Naive thymus-derived CD4-positive, alpha-beta T cell (primary cell): ENCODE measurements around the gene TMEFF1. TPM values are rescaled to one million over a fixed set of nuclear protein-coding genes. Genes with fewer than 3 reads are reported as not detected.

Experiments used
- ATAC-seq: fragments of 150-1000 bp; cut with Tn5 transposase; 2 replicates; pipeline ENCODE4 v1.10.0; 2021; ENCODE audit warnings: mild to moderate bottlenecking, moderate library complexity
- CTCF ChIA-PET: fragments of 350-600 bp; sonication (Branson Sonifier 250); formaldehyde crosslinking; loops from one replicate; lab custom pipeline; 2021; ENCODE audit warnings: antibody characterized with exemption; lab: Charles Lee
- POLR2A ChIA-PET: fragments of 350-600 bp; sonication (Branson Sonifier 250); formaldehyde crosslinking; loops from one replicate; lab custom pipeline; 2021; ENCODE audit warnings: antibody characterized with exemption, inconsistent platforms; lab: Charles Lee
- DNase-seq, 9 donors: peaks; one replicate each; pipeline versions ENCODE4 v3.0.0 to v3.0.0-alpha.2; 2020 to 2022; ENCODE audit warnings: mixed read lengths in 1 of 9
- H3K27ac ChIP-seq: one replicate; pipeline ENCODE4 v1.7.0; 2013; ENCODE audit warnings: mild to moderate bottlenecking, low read depth, low read length, moderate library complexity
- H3K27me3 ChIP-seq, 2 donors: one replicate each; pipeline ENCODE4 v1.7.0; 2013; ENCODE audit warnings: low read length in 2 of 2, mild to moderate bottlenecking in 2 of 2, moderate library complexity in 2 of 2; ENCODE audit not compliant: control insufficient read depth in 2 of 2, insufficient read depth in 2 of 2
- H3K36me3 ChIP-seq, 3 experiments: 1 replicate in 2 of 3; 2 replicates in 1 of 3; pipeline ENCODE4 v1.7.0; 2013; ENCODE audit warnings: low read length in 3 of 3, mild to moderate bottlenecking in 3 of 3, moderate library complexity in 1 of 3; ENCODE audit not compliant: insufficient read depth in 3 of 3, control insufficient read depth in 2 of 3
- H3K4me1 ChIP-seq, 2 donors: one replicate each; pipeline ENCODE4 v1.7.0; 2013; ENCODE audit warnings: low read length in 2 of 2, mild to moderate bottlenecking in 2 of 2, moderate library complexity in 1 of 2; ENCODE audit not compliant: control insufficient read depth in 2 of 2, insufficient read depth in 2 of 2
- H3K4me3 ChIP-seq: 2 replicates; pipeline ENCODE4 v1.7.0; 2013; ENCODE audit warnings: mild to moderate bottlenecking, low read length
- H3K9me3 ChIP-seq, 3 experiments: 1 replicate in 2 of 3; 2 replicates in 1 of 3; pipeline ENCODE4 v1.7.0; 2013; ENCODE audit warnings: low read length in 3 of 3; ENCODE audit not compliant: control insufficient read depth in 2 of 3
- H3K27ac Mint-ChIP-seq, 9 donors: one replicate each; pipeline ENCODE4 v1.8.0; 2020 to 2022; ENCODE audit warnings: mixed read lengths in 9 of 9, mild to moderate bottlenecking in 8 of 9, moderate library complexity in 5 of 9, inconsistent platforms in 2 of 9
- H3K27me3 Mint-ChIP-seq, 5 donors: one replicate each; pipeline ENCODE4 v1.8.0; 2021 to 2022; ENCODE audit warnings: mixed read lengths in 5 of 5, mild to moderate bottlenecking in 1 of 5
- H3K36me3 Mint-ChIP-seq, 5 donors: one replicate each; pipeline ENCODE4 v1.8.0; 2020 to 2022; ENCODE audit warnings: mixed read lengths in 5 of 5, mild to moderate bottlenecking in 3 of 5, inconsistent platforms in 1 of 5
- H3K4me1 Mint-ChIP-seq, 7 donors: one replicate each; pipeline ENCODE4 v1.8.0; 2020 to 2022; ENCODE audit warnings: mixed read lengths in 7 of 7, mild to moderate bottlenecking in 3 of 7, inconsistent platforms in 1 of 7
- H3K4me3 Mint-ChIP-seq, 10 donors: one replicate each; pipeline ENCODE4 v1.8.0; 2020 to 2022; ENCODE audit warnings: mild to moderate bottlenecking in 10 of 10, mixed read lengths in 10 of 10, moderate library complexity in 6 of 10, inconsistent platforms in 2 of 10
- H3K9me3 Mint-ChIP-seq, 11 donors: one replicate each; pipeline ENCODE4 v1.8.0; 2020 to 2022; ENCODE audit warnings: mixed read lengths in 11 of 11, mild to moderate bottlenecking in 4 of 11, inconsistent platforms in 1 of 11, moderate library complexity in 1 of 11
- intact Hi-C, 2 donors: fragments of 100-400 bp; cut with micrococcal nuclease; formaldehyde crosslinking; loops; one replicate each; pipeline ENCODE4 v1.15.1; 2023
- polyA plus RNA-seq, 2 donors: library from polyadenylated mRNA; unstranded; fragments of 300-500 nt; fragmentation: Illumina TruSeq; gene quantifications; one replicate each; pipeline ENCODE4 v1.2.3, GENCODE V29; 2021
- total RNA-seq, 6 experiments: library from RNA in 5 of 6; stranded (reverse) in 5 of 6; gene quantifications; 1 replicate in 5 of 6; 2 replicates in 1 of 6; pipeline ENCODE4 v1.2.3 and lab custom pipeline; 2021 to 2026

TMEFF1 gene
- under 1 TPM in 2 of 5 experiments, not detected in 3; 0.27 to 0.56 TPM for total RNA-seq
- not detected for polyA plus RNA-seq
- total RNA-seq (lab: John Stamatoyannopoulos, UW), result not detected

- H3K9me3 ChIP-seq, result no peaks in the 10 kb centered on the region
- DNase-seq (peak in 8 of 9 donors; percentile 17 to 60 (median 26)), ATAC-seq (peak; percentile 83)
- no peaks in the 10 kb centered on the region for H3K27me3 ChIP-seq
- intact Hi-C loops, result no loop called here
- H3K4me3 ChIP-seq, result peak within 1 kb of the TSS; percentile 35
- Mint-ChIP-seq H3K4me3 (peak within 1 kb of the TSS; percentile 60 to 87 (median 76)), H3K36me3 (peaks cover 0 to 7% (median 0%) of the 10 kb centered on the region in 5 donors), H3K9me3 (peaks cover 0 to 2% (median 0%) of the 10 kb centered on the region in 11 donors), H3K27me3 (peaks cover 38 to 61% (median 51%) of the 10 kb centered on the region in 5 donors), H3K4me1 (peaks cover 0 to 12% (median 6%) of the 10 kb centered on the region in 7 donors), H3K27ac (no peak within 1 kb of the TSS)
- ChIA-PET CTCF (interaction anchor here (0.7 kb wide), 1 partner anchor 14 kb away, joined by 3 read pairs; no protein-coding TSS in a partner anchor), POLR2A (no interaction called here)
- no peaks in the 10 kb centered on the region for H3K4me1 ChIP-seq
- H3K36me3 ChIP-seq, result no peaks in the 10 kb centered on the region
- no peak within 1 kb of the TSS for H3K27ac ChIP-seq
Observed at GRCh38 chr9:100472788-100473275, at the start of gene TMEFF1. Gene TMEFF1, plus strand, starts transcription at chr9:100473149. Its CDS starts 396 bp downstream, at chr9:100473545.

GRCh38 chr9:100425758-100426157, 47.2 kb upstream of the TMEFF1 start:
- intact Hi-C loops, result loop anchor here (1.0 to 5.0 kb wide), 8 partner anchors 13 to 1203 kb away; partner anchors contain the start of genes ALG2 (in 1 of the 2), MRPL50 (in 1 of the 2), NR4A3 (in 1 of the 2) and SEC61B (in 1 of the 2)
- Mint-ChIP-seq H3K9me3 (peaks cover 0 to 2% (median 0%) of the 10 kb centered on the region in 11 donors), H3K36me3 (peaks cover 0 to 4% (median 0%) of the 10 kb centered on the region in 5 donors), H3K4me3 (peak overlapping the region; percentile 90 to 99 (median 96)), H3K4me1 (peaks cover 22 to 44% (median 38%) of the 10 kb centered on the region in 7 donors), H3K27ac (peak overlapping the region in 7 of 9 donors; percentile 90 to 94 (median 93)), H3K27me3 (peaks cover 0 to 21% (median 3%) of the 10 kb centered on the region in 5 donors)
- Histone ChIP-seq H3K27me3 (no peaks in the 10 kb centered on the region), H3K4me1 (peaks cover 7 to 8% of the 10 kb centered on the region in 2 donors), H3K4me3 (no peak overlapping the region), H3K36me3 (no peaks in the 10 kb centered on the region), H3K9me3 (no peaks in the 10 kb centered on the region), H3K27ac (no peak overlapping the region)
- ChIA-PET POLR2A (interaction anchor here (1.3 kb wide), 1 partner anchor 73 kb away, joined by 4 read pairs; the partner anchor contains the start of gene TEX10), CTCF (no interaction called here)
- DNase-seq, result no peak
- no peak for ATAC-seq

GRCh38 chr9:100426189-100426529, 46.8 kb upstream of the TMEFF1 start:
- ChIA-PET CTCF (no interaction called here), POLR2A (interaction anchor here (1.3 kb wide), 1 partner anchor 74 kb away, joined by 4 read pairs; the partner anchor contains the start of gene TEX10)
- ATAC-seq (no peak), DNase-seq (no peak)
- no peaks in the 10 kb centered on the region for H3K36me3 ChIP-seq
- H3K4me3 ChIP-seq, result peak overlapping the region; percentile 68
- H3K4me1 Mint-ChIP-seq, result peaks cover 22 to 44% (median 38%) of the 10 kb centered on the region in 7 donors
- H3K4me1 ChIP-seq, result peaks cover 7 to 8% of the 10 kb centered on the region in 2 donors
- peak overlapping the region in 8 of 9 donors; percentile 90 to 98 (median 94) for H3K27ac Mint-ChIP-seq
- peak overlapping the region; percentile 90 to 99 (median 96) for H3K4me3 Mint-ChIP-seq
- no peaks in the 10 kb centered on the region for H3K9me3 ChIP-seq
- peaks cover 0 to 2% (median 0%) of the 10 kb centered on the region in 11 donors for H3K9me3 Mint-ChIP-seq
- intact Hi-C loops, result loop anchor here (1.0 to 5.0 kb wide), 8 partner anchors 12 to 1204 kb away; partner anchors contain the start of genes ALG2 (in 1 of the 2), MRPL50 (in 1 of the 2), NR4A3 (in 1 of the 2) and SEC61B (in 1 of the 2)
- peaks cover 0 to 21% (median 3%) of the 10 kb centered on the region in 5 donors for H3K27me3 Mint-ChIP-seq
- H3K27me3 ChIP-seq, result no peaks in the 10 kb centered on the region
- peak overlapping the region; percentile 68 for H3K27ac ChIP-seq
- peaks cover 0 to 4% (median 0%) of the 10 kb centered on the region in 5 donors for H3K36me3 Mint-ChIP-seq

GRCh38 chr9:100426530-100427365, 46.2 kb upstream of the TMEFF1 start, which contains the start of gene MSANTD3:
Gene MSANTD3, plus strand, starts transcription at chr9:100427143. Its CDS starts 14,796 bp downstream, at chr9:100441939.
- intact Hi-C loops, result loop anchor here (1.0 to 5.0 kb wide), 8 partner anchors 12 to 1204 kb away; partner anchors contain the start of genes TEX10 (in 2 of the 2), ALG2 (in 1 of the 2), MRPL50 (in 1 of the 2) and NR4A3 (in 1 of the 2)
- Histone ChIP-seq H3K36me3 (no peaks in the 10 kb centered on the region), H3K27ac (peak within 1 kb of the TSS; percentile 68), H3K9me3 (no peaks in the 10 kb centered on the region), H3K4me1 (peaks cover 7 to 8% of the 10 kb centered on the region in 2 donors), H3K4me3 (peak within 1 kb of the TSS; percentile 73), H3K27me3 (no peaks in the 10 kb centered on the region)
- H3K27ac Mint-ChIP-seq, result peak within 1 kb of the TSS; percentile 84 to 98 (median 93)
- DNase-seq (peak; percentile 22 to 67 (median 41)), ATAC-seq (peak; percentile 87)
- H3K4me3 Mint-ChIP-seq, result peak within 1 kb of the TSS; percentile 90 to 99 (median 96)
- H3K4me1 Mint-ChIP-seq, result peaks cover 22 to 48% (median 42%) of the 10 kb centered on the region in 7 donors
- CTCF ChIA-PET, result interaction anchor here (0.7 kb wide), 1 partner anchor 15 kb away, joined by 3 read pairs; no protein-coding TSS in a partner anchor
- peaks cover 0 to 19% (median 2%) of the 10 kb centered on the region in 5 donors for H3K27me3 Mint-ChIP-seq
- POLR2A ChIA-PET, result interaction anchor here (0.7 to 1.9 kb wide), 3 partner anchors 16 to 83 kb away, joined by 3 to 7 read pairs (median 4); partner anchors contain the start of gene TEX10
- peaks cover 0 to 4% (median 0%) of the 10 kb centered on the region in 5 donors for H3K36me3 Mint-ChIP-seq
- H3K9me3 Mint-ChIP-seq, result peaks cover 0 to 2% (median 0%) of the 10 kb centered on the region in 11 donors

- ChIA-PET POLR2A (interaction anchor here (0.7 to 1.9 kb wide), 3 partner anchors 17 to 84 kb away, joined by 3 to 7 read pairs (median 4); partner anchors contain the start of gene TEX10), CTCF (interaction anchor here (0.7 kb wide), 1 partner anchor 16 kb away, joined by 3 read pairs; no protein-coding TSS in a partner anchor)
- no peaks in the 10 kb centered on the region for H3K9me3 ChIP-seq
- H3K27me3 ChIP-seq, result no peaks in the 10 kb centered on the region
- ATAC-seq (peak; percentile 55), DNase-seq (peak in 5 of 9 donors; percentile 5 to 53 (median 28))
- Mint-ChIP-seq H3K27ac (peak overlapping the region; percentile 36 to 91 (median 69)), H3K4me3 (peak overlapping the region; percentile 72 to 86 (median 82)), H3K36me3 (peaks cover 0 to 4% (median 0%) of the 10 kb centered on the region in 5 donors), H3K4me1 (peaks cover 22 to 49% (median 45%) of the 10 kb centered on the region in 7 donors), H3K27me3 (peaks cover 0 to 11% (median 0%) of the 10 kb centered on the region in 5 donors), H3K9me3 (peaks cover 0 to 2% (median 0%) of the 10 kb centered on the region in 11 donors)
- no peaks in the 10 kb centered on the region for H3K36me3 ChIP-seq
- intact Hi-C loops, result loop anchor here (1.0 to 5.0 kb wide), 7 partner anchors 16 to 1205 kb away; partner anchors contain the start of genes ALG2 (in 1 of the 2), MRPL50 (in 1 of the 2), NR4A3 (in 1 of the 2) and SEC61B (in 1 of the 2)
- peak overlapping the region; percentile 73 for H3K4me3 ChIP-seq
- peak overlapping the region; percentile 58 for H3K27ac ChIP-seq
- peaks cover 7 to 8% of the 10 kb centered on the region in 2 donors for H3K4me1 ChIP-seq
Observed at GRCh38 chr9:100427366-100428263, 45.3 kb upstream of the TMEFF1 start.
